Stimulated activated CD4-positive, alpha-beta T cell treated with anti-CD3 and anti-CD28 coated beads, Interleukin-15, amount 100 ng/mL, for 48 hours (primary cell): Measurements from ENCODE around the gene NGEF.

Source experiments
- DNase-seq, 2 donors: peaks; one replicate each; pipeline ENCODE4 v3.0.0-alpha.2; 2020; ENCODE audit warnings: low read depth in 2 of 2

Gene NGEF

DNA sequence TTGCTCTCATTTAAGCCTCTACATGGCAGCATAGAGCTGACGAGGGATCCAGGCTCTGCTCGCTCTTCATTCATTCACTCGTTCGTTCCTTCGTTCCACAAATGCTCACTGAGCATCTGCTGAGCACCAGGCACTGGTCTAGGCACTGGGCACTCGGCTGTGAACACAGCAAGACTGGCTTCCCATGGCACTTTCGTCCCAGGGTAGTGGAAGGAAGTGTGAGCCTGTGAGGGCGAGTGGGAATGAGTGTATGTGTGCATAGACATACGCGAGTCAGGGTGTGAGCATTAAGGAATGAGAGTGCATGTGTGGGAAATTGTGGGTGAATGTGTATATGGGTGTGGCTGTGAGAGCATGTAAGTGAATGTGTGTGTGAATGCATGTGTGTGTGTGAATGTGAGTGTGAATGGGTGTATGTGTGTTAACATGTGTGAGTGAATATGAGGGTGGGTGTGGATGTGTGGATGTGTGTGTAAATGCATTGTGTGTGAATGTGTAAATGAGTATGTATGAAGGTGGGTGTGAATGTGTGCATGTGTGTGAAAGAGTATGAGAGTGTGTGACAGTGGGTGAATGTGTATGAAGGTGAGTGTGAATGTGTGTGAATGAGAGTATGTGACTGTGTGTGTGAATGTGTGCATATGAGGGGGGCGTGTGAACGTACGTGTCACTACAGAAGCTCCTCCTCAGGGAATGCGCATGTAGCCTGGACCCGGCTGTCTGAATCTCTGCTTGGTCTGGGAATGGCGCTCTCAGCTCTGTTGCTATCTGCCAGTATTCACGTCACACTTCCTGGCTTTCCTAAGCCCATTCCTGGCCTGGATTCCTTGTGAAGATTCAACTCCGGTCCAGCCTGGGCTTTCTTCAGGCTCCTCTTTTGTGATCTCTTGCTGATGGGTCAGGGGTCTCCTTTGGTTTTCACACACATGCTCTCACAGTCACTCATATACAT lies 114.2 kb downstream of the NGEF start:
- DNase-seq = no peak

DNA sequence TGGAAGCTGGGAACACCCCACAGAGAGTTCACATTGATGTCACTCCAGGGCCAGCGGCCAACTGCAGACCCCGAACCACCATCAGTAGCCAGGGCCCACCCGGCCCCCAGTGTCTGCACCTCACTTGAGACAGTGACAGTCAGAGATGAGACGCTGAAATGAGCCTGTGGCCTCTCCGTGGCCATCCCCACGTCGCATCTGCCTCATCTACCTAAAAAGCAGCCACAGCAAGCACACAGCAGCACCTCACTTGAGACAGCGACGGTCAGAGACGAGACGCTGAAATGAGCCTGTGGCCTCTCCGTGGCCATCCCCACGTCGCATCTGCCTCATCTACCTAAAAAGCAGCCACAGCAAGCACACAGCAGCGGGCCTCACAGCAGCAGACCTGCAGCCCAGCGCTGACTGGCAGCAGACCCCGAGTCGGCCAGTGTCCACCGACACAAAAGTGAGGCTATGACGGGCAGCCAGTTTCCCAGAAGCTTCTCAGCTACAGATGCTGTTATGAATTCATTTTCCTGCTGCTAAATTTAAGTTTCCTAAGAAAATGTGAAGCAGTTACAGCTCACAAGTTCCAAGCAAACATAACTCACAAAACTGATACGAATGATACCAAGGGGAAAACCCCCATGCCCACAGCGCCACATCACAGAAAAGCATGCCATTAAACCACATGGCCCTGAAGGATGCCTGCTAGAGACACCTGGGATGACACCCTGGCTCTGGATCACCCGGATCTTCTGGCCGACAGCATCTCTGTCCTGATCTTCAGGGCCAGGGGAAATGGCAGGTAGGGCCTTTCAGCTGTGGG lies 115.3 kb downstream of the NGEF start:
- peak; percentile 45 to 60 for DNase-seq

DNA sequence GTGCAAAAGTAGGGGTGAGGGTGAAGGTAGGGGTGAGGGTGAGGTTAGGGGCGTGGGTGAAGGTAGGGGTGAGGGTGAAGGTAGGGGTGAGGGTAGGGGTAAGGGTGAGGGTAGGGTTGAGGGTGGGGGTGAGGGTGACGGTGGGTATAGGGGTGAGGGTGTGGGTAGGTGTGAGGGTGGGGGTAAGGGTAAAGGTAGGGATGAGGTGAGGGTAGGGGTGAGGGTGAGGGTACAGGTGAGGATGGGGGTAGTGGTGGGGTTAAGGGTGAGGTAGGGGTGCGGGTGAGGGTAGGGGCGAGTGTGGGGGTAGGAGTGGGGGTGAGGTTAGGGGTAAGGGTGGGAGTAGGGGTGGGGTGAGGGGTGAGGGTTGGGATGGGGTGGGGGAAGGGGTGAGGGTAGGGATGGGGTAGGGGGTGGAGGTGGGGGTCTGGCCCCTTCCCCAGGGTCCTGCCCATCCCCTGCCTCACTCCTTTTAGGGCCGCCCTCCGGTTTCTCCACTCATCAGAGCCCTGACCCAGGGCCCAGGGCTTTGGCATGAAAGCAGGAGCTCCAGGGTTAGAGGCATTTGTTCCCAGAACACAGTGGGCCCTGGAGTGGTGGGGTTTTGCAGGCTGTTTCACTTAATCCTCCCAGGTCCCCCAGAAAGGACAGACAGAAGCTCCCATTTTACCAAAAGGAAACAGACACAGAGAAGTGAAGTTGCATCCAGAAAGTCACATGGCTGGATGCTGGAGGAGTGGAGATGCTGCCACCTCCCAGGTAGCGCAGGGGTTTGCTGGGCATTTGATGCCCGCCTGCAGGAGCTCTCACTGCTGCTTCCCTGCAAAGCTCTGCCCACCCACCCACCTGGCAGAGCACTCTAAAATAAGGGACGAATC lies 116.1 kb downstream of the NGEF start:
- no peak for DNase-seq

DNA sequence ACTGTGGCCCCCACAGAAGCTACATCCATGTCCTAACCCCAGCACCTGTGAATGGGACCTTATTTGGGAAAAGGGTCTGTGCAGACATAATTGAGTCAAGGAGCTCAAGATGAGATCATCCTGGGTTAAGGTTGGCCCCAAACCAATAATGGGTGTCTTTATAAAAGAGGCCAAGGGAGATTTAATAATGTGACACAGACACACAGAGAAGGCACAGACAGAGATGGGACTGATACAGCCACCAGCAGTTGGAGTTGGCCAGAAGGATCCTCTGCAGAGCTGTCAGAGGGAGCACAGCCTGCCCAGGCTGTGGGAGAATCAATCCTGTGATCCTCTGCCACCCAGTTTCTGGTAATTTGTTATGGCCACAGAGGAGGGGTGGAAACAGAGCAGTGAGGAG lies 116.9 kb downstream of the NGEF start:
- DNase-seq = no peak

DNA sequence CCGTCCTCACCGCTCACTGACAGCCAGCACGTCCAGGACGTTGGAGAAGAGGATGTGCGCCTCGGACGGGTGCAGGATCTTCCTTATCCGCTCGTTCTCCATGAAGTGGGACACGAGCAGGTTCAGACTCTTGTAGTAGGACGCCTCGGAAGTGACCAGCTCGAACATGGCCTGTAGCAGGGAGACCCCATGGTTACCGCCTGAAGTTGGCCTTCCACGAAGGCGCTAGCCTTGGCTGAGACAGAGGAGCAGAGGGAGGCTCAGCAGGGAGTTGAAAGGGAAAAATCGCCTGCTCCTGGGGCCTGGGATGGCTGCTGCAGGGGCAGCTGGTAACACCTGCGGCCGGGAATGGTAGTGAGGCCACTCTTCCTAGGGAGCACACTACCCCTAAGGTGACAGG lies 118.3 kb downstream of the NGEF start:
- no peak for DNase-seq

DNA sequence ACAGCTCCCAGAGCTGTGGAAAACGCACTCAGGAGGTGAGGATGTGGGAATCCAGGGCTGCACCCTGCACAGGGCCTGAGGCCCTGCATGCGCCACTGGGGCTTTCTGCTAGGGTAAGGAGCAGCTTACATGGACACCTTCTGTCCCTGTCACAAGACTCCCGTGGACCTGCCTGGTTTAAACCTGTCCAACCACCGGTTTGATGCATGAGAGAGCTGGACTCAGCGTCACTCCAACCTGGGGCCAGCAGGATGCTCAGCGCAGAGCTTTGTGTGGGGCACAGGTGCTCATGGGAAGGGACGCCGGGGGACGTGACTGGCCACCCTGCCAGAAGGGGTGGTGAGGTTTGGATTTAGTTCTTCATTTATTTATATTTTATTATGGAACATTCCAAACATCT lies 118.8 kb downstream of the NGEF start:
- DNase-seq = no peak

DNA sequence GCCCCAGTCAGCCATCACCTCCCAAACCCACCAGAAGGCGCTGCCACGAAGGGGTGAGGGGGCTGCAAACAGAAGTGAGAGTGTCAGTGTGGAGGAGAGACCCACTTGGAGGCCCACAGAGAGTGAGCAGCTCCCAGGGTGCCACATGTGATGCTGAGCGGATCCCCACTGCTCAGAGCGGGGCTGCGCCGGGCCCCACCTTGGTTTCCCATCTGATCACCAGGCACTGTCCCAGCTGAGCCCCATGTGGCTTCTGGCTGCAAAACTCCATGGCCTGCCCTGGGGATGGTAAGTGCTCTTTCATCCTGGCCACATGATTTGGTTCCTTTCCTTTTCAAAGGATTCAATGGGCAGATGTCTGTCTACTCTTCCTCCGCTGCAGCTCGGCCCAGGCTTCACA lies 119.2 kb downstream of the NGEF start:
- no peak for DNase-seq

DNA sequence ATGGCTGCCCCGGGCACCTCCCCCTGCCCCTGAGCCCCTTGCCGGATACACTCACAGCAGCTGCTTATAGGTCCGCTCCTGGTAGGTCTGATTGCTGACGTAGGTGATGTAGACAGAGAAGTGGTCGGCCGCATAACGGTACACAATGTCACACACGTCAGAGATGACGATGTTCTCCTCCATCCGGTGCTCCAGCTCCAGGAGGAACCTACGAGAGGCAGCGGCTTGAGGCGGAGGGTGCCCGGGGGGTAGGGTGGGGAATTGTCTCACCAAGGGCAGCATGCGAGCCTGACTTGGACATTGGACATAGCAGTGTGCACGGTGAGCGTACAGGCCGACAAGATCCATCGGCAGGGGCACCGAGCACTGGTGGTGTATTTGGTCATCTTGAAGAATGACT lies 120.2 kb downstream of the NGEF start:
- no peak for DNase-seq

DNA sequence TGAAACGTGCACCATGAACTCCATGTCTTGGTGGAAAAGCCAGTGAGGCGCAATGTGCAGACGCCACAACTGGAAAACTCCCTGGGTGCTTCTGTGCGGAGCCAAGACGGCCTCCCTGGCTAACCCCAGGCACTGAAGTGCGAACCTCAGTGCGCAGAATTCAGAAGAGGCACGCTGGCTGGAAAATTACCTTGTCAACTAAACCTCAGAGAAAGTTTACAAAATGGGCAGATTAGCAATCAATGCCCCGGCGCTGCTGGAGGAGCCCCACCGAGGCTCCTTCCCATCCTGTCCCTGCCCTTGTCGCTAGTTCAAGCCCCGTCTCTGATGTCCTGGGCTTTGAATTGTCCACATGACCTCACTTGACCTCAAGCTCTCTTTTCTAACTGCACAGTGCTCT lies 120.8 kb downstream of the NGEF start:
- no peak for DNase-seq

DNA sequence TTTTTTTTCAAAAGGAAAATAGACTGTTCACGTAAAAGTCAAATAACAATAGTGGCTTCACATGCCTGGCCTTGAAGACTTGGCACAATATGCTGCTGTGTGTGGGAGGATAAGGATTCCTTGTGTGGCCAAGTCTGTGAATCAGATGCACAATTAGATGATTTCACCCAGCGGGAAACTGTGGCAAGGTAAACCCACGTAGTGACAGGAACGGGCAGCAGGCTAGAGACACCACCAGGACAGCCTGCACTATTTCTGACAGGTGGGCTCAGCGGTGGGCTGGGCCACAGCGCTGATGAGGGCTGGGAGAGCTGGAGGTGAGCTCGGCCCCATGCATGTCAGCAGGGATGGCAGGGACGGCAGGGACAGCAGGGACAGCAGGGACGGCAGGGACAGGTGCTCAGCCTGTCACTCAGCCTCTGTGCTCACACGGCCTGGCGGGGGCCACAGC lies 121.4 kb downstream of the NGEF start:
- DNase-seq = no peak

DNA sequence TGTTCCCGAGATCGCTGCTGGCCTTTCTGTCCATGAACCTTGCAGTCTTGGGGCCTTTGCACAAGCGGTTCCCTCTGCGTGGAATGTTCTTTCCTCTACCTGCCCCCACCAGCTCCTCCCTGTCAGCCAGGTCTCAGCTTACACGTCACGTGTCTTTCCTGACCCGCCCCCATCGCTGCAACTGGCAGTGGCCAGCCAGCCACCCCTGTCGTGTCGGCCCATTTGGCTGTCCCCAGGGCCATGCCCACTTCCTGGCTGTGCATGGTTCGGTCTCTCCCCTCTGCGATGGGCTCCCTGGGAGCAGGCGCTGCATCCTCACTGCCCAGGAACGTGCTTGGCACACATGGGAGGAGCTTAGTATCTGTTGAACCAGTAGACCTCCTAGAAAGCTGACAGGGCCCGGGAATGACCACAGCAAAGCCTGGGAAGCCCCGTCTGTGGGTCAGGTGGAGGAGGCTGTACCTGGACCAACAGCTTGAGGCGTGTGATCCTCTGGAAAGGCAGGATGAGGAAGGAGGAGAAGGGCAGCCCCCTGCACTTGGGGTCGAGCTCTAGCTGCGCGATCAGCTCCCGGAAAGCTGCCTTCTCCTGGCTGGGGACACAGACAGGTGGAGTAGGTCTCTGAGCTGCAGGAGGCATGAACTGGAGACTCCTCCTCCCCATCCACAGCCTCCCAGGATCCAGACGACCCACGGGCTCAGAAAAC lies 122.0 kb downstream of the NGEF start:
- no peak for DNase-seq

DNA sequence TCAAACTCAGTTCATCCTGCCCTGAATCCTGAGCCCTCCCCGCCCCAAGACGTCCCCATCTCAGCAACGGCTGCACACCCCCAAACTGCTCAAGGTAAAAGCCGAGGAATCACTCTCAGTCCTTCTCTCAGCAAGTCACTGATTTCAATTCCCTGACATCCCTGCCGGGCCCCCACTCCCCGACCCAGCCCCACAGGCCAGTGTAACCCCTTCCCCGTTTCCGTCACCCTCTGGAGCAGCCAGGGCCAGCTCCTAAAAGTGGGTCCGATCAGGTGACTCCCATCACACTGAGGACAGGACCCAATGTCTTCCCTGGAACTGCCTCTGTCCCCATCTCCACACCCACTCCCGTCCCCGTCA lies 122.5 kb downstream of the NGEF start:
- no peak for DNase-seq

DNA sequence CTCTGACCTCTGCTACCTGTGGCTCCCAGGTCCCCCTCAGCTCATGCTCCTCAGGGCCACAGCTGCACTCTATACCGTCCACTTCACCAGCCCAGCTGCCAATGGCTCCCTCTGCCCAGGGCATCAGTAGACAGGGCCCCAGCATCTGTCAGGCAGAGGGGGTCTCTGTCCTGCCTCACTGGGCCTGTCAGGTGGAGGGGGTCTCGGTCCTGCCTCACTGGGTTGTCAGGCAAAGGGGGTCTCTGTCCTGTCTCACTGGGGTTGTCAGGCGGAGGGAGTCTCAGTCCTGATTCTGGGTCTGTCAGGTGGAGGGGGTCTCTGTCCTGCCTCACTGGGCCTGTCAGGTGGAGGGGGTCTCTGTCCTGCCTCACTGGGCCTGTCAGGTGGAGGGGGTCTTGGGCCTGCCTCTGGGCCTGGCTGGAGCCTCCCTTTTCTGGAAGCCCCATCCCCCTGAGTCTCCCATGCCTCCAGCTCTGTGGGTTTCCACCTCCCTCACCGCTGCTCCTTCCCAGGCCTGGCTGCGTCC lies 123.1 kb downstream of the NGEF start:
- no peak for DNase-seq

DNA sequence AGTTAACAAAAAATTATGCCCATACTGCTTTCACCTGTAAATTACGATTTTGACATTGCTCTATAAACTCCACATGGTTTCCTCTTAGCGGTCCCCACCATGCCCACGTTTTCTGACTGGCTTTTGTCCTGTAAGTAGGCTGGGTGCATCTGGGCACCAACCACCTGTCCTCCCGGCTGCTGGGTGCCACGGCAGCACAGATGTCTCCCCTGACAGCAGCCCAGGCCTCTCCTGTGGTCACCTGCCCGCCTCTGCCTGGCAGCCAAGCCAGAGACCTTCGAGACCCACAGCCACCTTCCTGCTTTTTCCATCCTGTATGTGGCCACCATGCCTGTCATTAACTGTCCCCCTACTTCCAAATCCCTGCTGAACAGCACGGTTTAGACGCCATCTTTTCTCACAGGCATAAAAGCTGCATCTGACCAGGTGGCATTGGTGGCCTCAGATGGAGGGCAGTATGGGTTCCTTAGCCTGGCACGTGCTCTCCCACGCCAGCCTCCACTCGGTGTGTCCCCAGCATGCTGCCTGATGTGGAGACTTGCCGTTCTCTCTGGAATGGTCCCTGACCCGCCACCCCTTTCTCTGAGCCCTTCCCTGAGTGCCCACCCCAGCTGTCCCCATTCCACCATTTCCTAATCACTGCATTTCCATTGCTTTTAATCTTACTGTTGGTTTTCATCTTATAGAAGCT lies 124.1 kb downstream of the NGEF start:
- DNase-seq = no peak

DNA sequence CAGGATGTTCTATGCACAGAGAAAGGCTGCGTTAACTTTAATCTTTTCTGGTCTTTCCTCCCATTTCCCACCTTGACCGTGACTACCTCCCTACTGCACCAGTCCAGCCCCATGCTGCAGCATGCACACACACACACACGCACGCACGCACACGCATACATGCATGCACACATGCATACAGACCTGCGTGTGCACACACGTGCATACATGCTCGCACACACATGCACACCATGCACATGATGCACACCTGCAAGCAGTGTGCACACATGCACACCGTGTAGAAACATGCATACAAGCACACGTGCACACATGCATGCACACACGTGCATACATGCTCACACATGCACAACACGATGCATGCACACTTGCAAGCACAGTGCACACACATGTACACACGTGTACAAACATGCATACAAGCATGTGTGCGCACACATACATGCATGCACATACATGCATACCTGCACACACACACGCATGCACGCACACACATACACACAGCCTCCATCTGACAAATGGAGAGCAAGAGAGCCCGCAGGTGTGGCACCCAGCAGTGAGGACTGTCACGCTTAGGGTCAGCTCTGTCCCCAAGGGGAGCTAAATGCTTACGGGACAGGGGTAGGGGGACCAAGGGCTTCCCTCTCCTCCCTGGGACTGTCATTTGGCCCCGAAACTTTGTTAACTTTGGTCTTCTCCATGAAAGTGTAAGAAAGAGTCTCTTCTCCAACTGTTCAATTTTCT lies 124.8 kb downstream of the NGEF start:
- no peak for DNase-seq

DNA sequence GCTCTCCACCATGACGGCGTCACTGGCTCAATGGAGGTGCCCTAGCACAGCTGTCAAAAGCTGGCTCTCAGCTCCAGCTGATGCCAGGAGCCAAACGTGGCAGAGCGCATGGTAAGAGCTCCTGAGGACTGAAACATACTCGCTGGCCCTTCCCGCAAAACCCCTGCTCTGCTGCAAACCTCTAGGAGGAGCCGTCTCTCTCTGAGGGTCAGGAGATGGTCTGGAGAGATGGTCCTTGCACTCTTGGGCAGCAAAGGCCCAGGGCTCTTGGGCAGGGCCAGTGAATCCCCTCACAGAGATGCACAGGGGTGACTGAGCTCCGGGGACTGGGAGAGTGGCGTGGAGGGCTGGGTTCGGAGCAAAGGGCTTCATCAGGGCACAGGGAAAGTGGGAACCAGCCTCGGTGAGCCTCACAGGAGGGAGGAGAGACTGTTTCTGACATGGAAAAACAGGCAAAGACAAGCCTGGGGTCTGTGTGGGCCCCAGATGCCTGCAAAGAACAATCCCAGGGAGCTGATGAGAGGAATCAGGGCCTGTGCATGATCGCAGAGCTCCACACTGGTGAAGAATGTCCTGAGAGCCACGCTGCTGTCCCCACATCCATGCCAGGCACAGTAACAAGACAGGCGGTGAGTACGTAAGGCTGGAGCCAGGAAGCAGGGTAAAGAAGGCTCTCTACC lies 125.7 kb downstream of the NGEF start:
- DNase-seq = no peak

DNA sequence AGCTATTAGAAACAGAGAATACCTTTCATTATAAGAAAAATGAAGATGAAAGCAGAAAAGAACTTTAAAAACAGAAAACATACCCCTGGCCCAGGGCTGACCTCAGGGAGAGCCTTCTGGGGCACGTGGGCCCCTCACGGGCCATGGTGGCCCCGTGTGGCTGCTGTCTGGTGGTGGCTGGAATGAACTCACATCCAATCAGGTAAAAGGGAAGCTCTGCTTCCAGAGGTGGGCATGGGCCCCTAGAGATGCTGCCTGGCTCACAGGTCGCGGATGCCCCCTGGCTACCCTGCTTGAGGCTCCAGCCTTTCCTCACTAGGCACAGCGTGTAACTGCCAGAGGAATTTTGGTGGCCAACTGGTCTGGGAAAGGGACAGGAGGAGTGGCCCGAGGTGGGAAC lies 126.4 kb downstream of the NGEF start:
- no peak for DNase-seq

DNA sequence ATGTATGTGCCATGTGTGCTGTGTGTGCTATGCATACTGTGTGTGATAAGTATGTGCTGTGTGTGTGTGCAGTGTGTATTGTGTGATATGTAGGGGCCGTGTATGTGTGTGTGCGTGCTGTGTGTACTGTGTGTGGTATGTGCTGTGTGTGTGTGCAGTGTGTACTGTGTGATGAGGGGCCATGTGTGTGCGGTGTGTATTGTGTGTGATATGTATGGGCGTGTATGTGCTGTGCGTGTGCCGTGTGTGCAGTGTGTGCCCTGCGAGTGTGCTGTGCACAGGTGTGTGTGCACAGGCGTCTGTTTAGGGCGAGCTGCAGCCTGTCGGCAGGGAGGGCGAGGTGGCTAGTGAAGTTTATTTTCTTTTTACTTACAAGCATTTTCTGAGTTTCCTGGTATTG lies 126.9 kb downstream of the NGEF start:
- no peak for DNase-seq

DNA sequence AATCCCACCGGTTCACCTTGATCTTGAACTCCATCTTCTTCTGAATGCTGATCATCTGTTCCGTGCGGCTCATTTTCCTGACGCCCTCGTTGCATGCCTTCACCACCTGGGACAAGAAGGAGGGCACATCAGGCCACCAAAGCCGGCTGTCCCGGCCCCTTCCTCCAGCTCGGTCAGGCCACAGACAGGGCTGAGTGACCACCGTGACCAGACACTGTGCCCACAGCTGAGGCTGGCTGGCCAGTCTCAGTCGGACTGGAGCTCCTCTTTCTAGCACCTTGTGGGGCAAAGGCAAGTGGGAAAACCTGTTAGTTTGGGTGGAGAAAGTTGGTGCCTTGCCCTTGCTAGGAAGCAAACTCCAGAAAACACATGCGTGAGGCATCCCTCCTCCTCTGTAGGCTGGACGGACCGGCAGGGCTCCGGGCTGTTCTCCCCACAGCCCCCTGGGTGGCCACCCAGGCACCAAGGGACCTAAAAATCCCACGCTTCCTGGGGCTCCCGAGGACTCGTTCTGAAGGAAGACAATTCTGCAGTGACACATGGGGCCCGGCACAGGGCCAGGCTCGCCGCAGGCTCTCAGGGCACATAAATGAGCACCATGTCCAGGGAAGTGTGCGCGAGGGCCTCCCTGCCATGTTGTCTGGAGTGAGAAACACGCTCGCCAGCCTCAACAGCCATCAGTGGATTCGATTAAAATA lies 127.6 kb downstream of the NGEF start:
- no peak for DNase-seq
